GM13976 (cell line): ENCODE data around the gene SULF2.
"Not testable (repeated sequence)": the region's sequence is repeated elsewhere in the genome, so short reads cannot be mapped to it uniquely, and the experiment has no call there.

Source experiments
- DNase-seq: peaks from one replicate; pipeline ENCODE4 v3.0.0; 2012; ENCODE audit warnings: low spot score
- in situ Hi-C: fragments of 300-500 bp; cut with MboI; formaldehyde crosslinking; loops from one replicate; pipeline ENCODE4 v1.12.0; 2022; ENCODE audit warnings: low sequenced_read_pairs, mixed read lengths, inconsistent platforms; ENCODE audit not compliant: unreplicated experiment
- TF ChIP-seq, protein P1 (sequence below): IDR thresholded peaks from 2 replicates; pipeline ENCODE4 v1.5.1; 2012; ENCODE audit warnings: borderline replicate concordance, mild to moderate bottlenecking; ENCODE audit not compliant: insufficient read depth; ENCODE audit errors: extremely low read depth, missing control alignments, control extremely low read depth

SULF2 gene

DNA sequence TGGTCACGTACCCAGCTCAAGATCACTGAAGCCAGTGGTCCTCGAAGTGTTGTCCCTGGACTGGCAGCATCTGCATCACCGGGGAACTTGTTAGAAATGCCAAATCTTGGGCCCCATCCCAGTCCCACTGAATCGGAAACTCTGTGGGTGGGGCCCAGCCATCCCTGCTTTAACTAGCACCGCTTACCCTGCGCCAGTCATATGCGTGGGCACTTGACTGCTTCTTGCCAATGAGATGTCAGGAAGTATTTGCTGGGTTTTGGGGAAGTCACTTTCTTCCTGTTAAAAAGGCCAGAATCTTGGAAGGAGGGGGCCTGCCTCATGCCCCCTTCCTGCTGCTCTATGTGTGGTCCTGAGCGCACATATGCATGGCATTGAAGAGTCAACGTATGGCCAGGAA, 11.7 kb upstream of the SULF2 start:
- TF ChIP-seq, protein P1, sequence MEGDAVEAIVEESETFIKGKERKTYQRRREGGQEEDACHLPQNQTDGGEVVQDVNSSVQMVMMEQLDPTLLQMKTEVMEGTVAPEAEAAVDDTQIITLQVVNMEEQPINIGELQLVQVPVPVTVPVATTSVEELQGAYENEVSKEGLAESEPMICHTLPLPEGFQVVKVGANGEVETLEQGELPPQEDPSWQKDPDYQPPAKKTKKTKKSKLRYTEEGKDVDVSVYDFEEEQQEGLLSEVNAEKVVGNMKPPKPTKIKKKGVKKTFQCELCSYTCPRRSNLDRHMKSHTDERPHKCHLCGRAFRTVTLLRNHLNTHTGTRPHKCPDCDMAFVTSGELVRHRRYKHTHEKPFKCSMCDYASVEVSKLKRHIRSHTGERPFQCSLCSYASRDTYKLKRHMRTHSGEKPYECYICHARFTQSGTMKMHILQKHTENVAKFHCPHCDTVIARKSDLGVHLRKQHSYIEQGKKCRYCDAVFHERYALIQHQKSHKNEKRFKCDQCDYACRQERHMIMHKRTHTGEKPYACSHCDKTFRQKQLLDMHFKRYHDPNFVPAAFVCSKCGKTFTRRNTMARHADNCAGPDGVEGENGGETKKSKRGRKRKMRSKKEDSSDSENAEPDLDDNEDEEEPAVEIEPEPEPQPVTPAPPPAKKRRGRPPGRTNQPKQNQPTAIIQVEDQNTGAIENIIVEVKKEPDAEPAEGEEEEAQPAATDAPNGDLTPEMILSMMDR: no peak
- in situ Hi-C loops: no loop called here

DNA sequence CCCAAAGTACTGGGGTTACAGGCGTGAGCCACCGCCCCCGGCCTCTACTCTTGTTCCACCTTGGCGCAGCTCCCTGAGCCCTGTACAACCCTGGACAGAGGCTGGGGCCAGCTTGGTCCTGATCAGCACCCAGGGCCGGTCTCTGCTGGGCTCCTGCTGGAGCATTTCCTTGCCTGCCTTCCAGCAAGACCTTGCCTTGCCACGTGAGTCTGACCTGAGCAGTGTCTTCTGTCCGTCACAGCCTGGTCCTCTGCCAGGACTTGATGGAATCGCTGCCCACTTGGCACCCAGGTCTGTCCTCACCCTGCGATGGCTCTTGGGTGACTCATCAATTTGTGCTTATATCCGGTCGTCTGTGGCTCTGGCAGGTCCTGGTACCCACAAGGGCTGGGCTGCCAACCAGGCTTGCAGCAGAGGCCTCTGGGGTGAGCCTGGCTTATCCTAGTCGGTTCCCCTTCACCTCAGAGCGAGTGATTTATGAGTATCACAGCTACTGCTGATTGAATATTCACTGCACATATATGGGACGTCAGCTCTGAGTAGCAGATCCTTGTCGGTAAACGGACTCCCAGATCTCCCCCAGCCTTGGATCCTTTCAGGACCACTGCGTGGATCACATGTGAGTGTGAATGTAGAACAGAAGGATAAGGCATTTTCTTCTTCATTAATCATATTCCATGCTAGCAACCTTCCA, 10.1 kb upstream of the SULF2 start:
- in situ Hi-C loops: no loop called here
- TF ChIP-seq, protein P1: no peak
- no peak for DNase-seq

More for the DNA sequence above, 11.7 kb upstream of the SULF2 start:
- no peak for DNase-seq

DNA sequence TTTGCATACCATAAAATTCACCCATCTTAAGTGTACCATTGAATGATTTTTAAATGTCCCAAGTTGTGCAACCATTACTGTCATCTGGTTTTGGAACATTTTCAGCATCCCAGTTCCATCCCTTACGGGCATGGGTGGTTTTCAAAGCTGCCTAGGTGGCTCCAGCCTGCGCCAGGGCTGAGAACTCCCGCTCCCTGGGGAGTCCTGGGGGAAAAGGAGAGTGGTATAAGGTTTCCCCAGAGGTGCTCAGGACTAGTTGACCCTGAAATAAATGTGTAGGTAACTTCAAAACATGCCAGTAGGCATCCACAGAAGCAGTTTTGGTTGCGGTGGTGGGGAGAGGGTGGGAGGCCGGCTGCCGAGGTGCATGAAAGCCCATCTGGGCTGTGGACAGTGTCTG, 9.0 kb upstream of the SULF2 start:
- in situ Hi-C loops, DNase-seq: not testable (repeated sequence)

DNA sequence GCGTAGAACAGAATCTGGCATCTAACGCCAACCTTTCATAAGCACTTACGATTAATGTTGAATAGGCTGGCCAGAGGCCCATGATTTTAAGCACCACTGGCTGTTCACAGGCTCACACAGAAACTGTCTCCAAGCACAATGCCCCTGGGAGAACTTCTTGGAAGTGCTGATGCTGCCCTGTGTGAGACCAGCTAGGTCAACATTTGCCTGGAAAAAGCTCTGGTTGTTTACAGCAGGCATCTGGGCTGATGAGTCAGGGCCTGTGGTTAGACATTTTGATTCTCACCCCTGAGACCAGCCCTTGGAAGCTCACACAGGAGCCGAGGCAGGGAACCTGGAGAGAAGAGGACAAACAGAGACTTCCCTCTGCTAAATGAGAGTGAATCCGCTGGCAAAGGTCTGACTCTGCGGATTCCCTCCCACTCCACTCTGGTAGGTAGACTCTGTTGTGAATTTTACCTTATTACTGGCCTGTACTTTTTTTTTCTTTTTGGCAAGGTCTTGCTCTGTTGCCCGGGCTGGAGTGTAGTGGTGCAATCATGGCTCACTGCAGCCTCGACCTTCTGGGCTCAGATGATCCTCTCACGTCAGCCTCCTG, 6.8 kb upstream of the SULF2 start:
- in situ Hi-C loops: no loop called here
- no peak for DNase-seq
- TF ChIP-seq, protein P1: no peak

DNA sequence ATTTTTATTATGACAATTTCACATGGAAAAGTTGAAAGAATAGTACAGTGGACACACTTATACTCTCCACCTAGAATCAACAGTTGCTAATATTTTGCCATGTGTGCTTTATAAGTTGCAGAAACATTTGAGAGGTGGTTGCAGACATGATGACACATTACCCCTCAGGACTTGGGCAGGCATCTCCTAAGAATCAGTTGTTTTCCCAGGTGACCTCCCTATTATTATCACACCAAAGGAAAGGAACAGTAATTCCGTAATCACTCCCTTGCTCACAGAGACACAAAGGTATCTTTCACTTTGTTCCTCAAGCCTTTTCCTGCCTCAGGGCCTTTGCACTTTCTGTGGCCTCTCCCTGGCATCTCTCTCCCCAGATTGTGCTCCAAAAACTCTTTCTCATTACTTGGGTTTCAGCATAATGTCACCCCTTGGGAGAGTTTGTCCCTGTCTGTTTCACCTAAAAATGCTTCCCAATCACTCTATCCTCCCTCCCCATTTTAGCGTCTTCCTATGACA, 5.9 kb upstream of the SULF2 start:
- in situ Hi-C loops: no loop called here
- DNase-seq: no peak
- TF ChIP-seq, protein P1: no peak

DNA sequence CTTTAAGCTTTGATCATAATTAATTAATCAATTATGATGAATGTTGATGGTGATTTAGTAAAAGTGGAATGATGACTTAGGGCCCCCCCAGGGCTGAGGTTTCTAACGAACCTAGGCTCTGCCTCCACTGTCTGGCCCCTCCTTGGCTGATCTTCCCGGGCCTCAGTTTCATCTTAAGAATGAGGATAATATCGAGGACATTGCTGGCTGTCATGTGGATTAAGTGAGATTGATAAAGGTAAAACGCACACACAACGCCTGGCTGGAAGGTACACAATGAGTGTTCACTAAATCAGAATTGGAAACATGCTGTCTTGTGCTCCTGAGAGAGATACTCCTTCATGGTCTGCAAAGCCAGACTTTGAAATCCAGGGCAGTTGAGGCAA, 5.3 kb upstream of the SULF2 start:
- no peak for DNase-seq
- TF ChIP-seq, protein P1: no peak
- in situ Hi-C loops: no loop called here
